Measurements from ENCODE around the gene ZPBP.

The ZPBP gene

GRCh38 chr7:50037086-50037485, 56.0 kb downstream of the ZPBP start:
- no peak for DNase-seq

DNA sequence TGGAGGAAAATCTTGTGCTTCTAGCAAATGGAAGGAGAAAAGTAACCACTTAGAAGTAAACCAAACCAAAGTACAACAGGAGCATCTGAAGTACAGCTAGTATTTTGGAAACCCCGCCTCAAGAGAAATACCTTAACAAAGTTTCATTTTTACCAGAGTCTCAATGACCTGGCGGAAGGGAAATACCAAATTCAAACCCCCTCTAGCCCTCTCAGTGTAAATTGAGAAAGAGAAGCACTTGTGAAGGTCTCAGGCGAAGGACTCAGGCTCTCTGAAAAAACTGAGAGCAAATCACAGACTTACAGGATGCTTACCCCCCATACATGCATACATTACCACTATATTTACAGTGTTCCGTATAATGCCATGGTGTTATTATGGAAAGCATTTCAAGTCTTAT, 70.1 kb downstream of the ZPBP start:
- DNase-seq: no peak

DNA sequence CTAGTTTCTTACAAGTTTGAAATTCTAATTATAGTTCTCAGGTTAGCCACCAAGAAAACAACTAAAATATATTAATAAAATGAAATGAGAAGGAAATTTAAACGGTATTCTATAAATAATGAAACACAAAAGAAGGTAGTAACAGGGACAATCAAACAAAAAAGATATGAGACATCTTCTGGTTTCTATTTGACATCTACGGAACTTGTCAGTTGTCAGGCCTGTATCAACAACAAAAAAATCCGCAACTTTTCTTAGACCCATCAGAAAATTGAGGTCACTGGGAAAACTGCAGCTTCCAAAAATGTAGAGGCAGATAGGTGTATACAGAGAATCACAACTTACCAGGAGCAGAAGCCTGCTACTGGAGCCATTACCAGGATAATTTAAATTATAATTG, 70.6 kb downstream of the ZPBP start:
- DNase-seq: no peak

- DNase-seq: no peak
Measured at GRCh38 chr7:49995681-49996080, 97.4 kb downstream of the ZPBP start.

DNA sequence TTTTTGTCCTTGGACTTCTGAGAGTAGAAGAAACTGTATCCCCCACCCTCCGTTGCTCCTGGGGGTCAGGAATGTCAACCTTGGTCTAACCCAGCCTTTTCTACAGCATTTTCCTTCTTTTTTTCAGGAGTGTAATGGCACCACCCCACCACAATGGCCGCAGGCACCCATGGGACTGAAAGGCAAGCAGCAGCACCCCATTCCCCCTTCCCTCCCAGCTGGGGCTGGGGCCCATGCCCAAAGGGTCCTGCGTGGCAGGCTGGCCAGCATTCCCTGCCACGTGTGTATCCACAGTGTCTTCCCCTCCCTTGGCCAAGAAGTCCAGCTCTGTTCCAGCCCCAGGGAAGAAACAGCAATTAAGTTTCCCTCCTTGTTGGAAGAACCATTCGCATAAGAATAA, 106.9 kb downstream of the ZPBP start:
- no peak for DNase-seq

- DNase-seq: no peak
Measured at GRCh38 chr7:49980465-49980864, 112.6 kb downstream of the ZPBP start.

GRCh38 chr7:49976238-49976637, 116.8 kb downstream of the ZPBP start:
- DNase-seq: no peak

- no peak for DNase-seq
Measured at GRCh38 chr7:49974035-49974434, 119.0 kb downstream of the ZPBP start.

DNA sequence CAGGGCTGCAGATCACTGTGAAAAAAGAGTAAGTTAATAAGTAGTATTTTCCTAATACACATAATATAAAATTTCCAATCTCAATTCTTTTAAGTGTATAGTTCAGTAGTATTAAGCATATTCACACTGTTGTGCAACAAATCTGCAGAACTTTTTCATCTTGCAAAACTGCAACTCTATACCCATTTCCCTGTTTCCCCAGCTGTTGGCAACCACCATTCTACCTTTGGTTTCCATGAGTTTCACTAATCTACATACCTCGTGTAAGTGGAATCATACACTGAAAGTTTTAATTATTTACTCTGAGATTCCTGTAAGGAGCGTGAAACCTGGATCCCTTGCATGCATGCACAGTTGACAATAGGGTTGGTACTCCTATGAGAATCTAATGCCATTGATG, 155.4 kb downstream of the ZPBP start:
- DNase-seq: no peak

- no peak for DNase-seq
Measured at GRCh38 chr7:49931627-49932026, 161.4 kb downstream of the ZPBP start.

DNA sequence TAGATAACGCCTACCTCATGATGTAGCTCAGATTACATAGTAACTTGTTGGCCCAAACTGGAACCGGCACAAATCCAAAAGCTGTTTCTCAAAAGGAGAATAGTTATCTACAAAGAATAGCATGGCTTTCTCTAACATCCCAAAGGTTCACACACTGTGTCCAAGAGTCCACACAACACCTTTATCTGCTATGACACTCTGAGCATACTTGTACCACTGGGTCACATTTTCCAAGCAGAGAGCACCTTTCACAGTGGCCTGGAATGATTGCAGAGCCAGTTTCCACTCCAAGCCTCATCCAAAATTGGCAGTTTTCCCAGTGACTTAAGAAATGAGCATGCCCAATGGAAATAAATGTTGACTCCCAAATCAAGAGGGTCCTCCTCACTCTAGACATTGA, 164.3 kb downstream of the ZPBP start:
- DNase-seq: no peak

DNA sequence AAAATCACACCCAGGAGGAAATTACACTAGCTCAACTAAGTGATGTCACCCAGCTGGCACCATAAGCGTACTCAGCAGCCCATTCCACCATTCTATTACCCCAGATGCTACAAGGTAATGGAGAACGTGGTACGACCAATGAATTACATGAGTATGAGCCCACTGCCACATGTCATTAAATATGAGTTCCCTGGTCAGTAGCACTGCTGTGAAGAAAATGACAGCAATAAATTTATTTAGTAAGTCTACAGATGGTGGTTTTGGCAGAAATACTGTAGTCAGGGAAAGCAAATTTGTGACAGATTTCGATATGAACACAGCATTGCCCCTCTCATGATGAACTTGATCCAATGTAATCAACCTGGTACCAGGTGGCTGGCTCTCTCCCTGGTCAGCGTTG, 165.4 kb downstream of the ZPBP start:
- DNase-seq: no peak

DNA sequence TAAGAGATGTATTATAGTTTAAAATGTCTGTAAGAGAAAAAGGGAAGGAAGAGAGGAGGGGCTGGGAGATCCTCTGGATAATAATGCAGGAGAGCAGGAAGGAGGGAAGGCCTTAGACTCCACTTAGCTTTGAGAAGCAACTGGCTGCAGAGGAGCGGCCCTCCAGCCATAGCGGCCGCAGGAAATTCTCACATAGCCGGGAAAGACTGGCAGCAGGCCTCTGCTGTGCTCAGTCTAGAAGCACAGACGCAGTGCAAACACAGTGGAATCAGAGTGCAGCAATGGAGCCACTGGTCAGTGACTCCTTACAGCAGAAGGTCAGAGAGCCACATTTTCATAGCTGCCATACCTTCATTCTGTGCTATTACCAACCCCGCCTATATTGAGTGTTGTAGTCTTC, 166.3 kb downstream of the ZPBP start:
- no peak for DNase-seq

DNA sequence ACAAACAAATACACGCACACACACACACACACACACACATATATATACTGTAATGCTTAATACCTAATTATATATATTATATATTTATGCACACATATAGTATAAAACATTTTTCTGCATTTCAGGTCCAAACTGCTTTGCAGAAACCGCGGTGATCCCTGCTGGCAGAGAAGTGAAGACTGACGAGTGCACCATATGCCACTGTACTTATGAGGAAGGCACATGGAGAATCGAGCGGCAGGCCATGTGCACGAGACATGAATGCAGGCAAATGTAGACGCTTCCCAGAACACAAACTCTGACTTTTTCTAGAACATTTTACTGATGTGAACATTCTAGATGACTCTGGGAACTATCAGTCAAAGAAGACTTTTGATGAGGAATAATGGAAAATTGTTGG, 181.1 kb downstream of the ZPBP start:
- no peak for DNase-seq

- DNase-seq: no peak
Measured at GRCh38 chr7:49894543-49894942, 198.5 kb downstream of the ZPBP start.

GRCh38 chr7:49893131-49893530, 199.9 kb downstream of the ZPBP start:
- no peak for DNase-seq

DNA sequence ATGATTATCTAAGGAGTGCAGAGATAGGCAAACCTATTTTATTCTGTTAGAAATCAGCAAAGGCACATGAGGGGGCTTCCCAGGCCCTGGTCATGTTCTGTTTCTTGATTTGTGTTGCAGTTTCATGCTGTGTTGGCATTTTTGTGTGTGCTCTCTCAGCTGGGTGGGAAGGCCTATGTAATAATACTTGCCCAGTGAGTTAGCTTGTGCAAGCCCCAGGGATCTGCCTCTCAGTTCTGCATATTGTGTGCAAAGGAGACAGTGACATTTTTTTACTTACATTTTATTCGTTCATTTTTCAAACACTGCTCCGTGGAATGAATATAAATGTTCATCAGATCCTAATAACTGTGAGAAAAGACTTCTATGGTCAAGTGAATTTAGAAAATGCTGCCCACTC, 200.6 kb downstream of the ZPBP start:
- no peak for DNase-seq

Data from CD4-positive, alpha-beta T cell treated with Interferon alpha-2 for 1 hour (primary cell).